ENCODE measurements around the gene STT3A.
A peak's percentile ranks its signal among the peaks of the same experiment; 100 is the strongest.

DNA sequence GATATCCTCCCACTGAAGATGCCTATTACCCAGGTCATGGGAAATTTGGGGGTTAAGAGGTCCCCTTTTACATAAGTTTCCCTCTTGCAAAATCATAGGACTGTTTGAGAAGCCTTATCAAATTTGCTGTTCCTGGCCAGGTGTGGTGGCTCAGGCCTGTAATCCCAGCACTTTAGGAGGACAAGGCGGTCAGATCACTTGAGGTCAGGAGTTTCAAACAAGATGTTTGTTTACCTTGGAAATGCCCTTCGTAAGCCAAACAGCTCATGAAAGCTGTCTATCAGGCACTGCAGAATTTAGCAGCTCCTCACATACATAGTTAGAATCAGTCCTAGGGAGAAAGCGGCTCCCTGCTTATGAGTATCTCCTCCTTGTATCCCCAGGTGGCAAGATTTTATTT, 28.3 kb upstream of the STT3A start:
- TF ChIP-seq EP300 (IDR thresholded peaks at IDR 0.05; ENCODE audit: low read depth in 2 of 2, low read length in 2 of 2): peak in 1 of 2 experiments; percentile 46; a peak in 2 of 4 replicates
- no peak for TF ChIP-seq EP300 (CRISPR knock-in tag; IDR thresholded peaks at IDR 0.05; ENCODE audit: borderline replicate concordance)
- no peak for TF ChIP-seq REXO4 (CRISPR knock-in tag; IDR thresholded peaks at IDR 0.05; ENCODE audit: borderline replicate concordance)
- TF ChIP-seq EZH2 (conservative IDR thresholded peaks at IDR 0.05; ENCODE audit: low read depth, low read length): no peak
- no peak for TF ChIP-seq SMARCE1 (IDR thresholded peaks at IDR 0.05; ENCODE audit: borderline replicate concordance)
- no peak for TF ChIP-seq ATF1 (CRISPR knock-in tag; IDR thresholded peaks at IDR 0.05)
- no peak for TF ChIP-seq ETS1 (CRISPR knock-in tag; IDR thresholded peaks at IDR 0.05)
- no peak for TF ChIP-seq TAF1 (CRISPR knock-in tag; IDR thresholded peaks at IDR 0.05)
- TF ChIP-seq SKI (IDR thresholded peaks at IDR 0.05; ENCODE audit: partially characterized antibody): no peak
- TF ChIP-seq, protein P1, sequence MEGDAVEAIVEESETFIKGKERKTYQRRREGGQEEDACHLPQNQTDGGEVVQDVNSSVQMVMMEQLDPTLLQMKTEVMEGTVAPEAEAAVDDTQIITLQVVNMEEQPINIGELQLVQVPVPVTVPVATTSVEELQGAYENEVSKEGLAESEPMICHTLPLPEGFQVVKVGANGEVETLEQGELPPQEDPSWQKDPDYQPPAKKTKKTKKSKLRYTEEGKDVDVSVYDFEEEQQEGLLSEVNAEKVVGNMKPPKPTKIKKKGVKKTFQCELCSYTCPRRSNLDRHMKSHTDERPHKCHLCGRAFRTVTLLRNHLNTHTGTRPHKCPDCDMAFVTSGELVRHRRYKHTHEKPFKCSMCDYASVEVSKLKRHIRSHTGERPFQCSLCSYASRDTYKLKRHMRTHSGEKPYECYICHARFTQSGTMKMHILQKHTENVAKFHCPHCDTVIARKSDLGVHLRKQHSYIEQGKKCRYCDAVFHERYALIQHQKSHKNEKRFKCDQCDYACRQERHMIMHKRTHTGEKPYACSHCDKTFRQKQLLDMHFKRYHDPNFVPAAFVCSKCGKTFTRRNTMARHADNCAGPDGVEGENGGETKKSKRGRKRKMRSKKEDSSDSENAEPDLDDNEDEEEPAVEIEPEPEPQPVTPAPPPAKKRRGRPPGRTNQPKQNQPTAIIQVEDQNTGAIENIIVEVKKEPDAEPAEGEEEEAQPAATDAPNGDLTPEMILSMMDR (CRISPR knock-in tag; IDR thresholded peaks at IDR 0.05): no peak
- no peak for TF ChIP-seq MEF2D (CRISPR knock-in tag; IDR thresholded peaks at IDR 0.05)
- TF ChIP-seq MTF2 (CRISPR knock-in tag; IDR thresholded peaks at IDR 0.05; ENCODE audit: borderline replicate concordance): no peak
- TF ChIP-seq, protein P2, sequence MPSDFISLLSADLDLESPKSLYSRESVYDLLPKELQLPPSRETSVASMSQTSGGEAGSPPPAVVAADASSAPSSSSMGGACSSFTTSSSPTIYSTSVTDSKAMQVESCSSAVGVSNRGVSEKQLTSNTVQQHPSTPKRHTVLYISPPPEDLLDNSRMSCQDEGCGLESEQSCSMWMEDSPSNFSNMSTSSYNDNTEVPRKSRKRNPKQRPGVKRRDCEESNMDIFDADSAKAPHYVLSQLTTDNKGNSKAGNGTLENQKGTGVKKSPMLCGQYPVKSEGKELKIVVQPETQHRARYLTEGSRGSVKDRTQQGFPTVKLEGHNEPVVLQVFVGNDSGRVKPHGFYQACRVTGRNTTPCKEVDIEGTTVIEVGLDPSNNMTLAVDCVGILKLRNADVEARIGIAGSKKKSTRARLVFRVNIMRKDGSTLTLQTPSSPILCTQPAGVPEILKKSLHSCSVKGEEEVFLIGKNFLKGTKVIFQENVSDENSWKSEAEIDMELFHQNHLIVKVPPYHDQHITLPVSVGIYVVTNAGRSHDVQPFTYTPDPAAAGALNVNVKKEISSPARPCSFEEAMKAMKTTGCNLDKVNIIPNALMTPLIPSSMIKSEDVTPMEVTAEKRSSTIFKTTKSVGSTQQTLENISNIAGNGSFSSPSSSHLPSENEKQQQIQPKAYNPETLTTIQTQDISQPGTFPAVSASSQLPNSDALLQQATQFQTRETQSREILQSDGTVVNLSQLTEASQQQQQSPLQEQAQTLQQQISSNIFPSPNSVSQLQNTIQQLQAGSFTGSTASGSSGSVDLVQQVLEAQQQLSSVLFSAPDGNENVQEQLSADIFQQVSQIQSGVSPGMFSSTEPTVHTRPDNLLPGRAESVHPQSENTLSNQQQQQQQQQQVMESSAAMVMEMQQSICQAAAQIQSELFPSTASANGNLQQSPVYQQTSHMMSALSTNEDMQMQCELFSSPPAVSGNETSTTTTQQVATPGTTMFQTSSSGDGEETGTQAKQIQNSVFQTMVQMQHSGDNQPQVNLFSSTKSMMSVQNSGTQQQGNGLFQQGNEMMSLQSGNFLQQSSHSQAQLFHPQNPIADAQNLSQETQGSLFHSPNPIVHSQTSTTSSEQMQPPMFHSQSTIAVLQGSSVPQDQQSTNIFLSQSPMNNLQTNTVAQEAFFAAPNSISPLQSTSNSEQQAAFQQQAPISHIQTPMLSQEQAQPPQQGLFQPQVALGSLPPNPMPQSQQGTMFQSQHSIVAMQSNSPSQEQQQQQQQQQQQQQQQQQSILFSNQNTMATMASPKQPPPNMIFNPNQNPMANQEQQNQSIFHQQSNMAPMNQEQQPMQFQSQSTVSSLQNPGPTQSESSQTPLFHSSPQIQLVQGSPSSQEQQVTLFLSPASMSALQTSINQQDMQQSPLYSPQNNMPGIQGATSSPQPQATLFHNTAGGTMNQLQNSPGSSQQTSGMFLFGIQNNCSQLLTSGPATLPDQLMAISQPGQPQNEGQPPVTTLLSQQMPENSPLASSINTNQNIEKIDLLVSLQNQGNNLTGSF (CRISPR knock-in tag; IDR thresholded peaks at IDR 0.05): no peak
- no peak for TF ChIP-seq ZNF10 (CRISPR knock-in tag; IDR thresholded peaks at IDR 0.05; ENCODE audit: borderline replicate concordance, low read depth)
